B cell (primary cell): ENCODE results near the gene NBPF1. TPM values are rescaled to one million over a fixed set of nuclear protein-coding genes. Genes with fewer than 3 reads are reported as not detected.
"Not testable (repeated sequence)": the region's sequence is repeated elsewhere in the genome, so short reads cannot be mapped to it uniquely, and the experiment has no call there.

Source experiments
- ATAC-seq: fragments of 200-7000 bp; cut with Tn5 transposase; one replicate; pipeline ENCODE4 v1.10.0; 2021; ENCODE audit warnings: low read depth, mild to moderate bottlenecking, moderate number of reproducible peaks, moderate library complexity
- CTCF ChIA-PET: fragments of 350-600 bp; sonication (Branson Sonifier 250); formaldehyde crosslinking; loops from one replicate; lab custom pipeline; 2021; ENCODE audit warnings: antibody characterized with exemption, inconsistent platforms; lab: Charles Lee
- POLR2A ChIA-PET: fragments of 350-600 bp; sonication (Branson Sonifier 250); formaldehyde crosslinking; loops from one replicate; lab custom pipeline; 2021; ENCODE audit warnings: antibody characterized with exemption; lab: Charles Lee
- DNase-seq: peaks from one replicate; pipeline ENCODE4 v3.0.0; 2013
- H2AFZ ChIP-seq: 2 replicates; pipeline ENCODE4 v1.6.1; 2012; ENCODE audit warnings: mild to moderate bottlenecking, low read depth, low read length; ENCODE audit not compliant: insufficient read depth, poor library complexity, severe bottlenecking
- H3K27ac ChIP-seq, 2 donors: 1 replicate in 1 of 2; 2 replicates in 1 of 2; pipeline ENCODE4 v1.5.1; 2012 to 2013; ENCODE audit warnings: low read length in 2 of 2, mild to moderate bottlenecking in 2 of 2, moderate library complexity in 1 of 2
- H3K27me3 ChIP-seq, 4 experiments: fragments of 200-600 bp in 1 of 4; sonication (generic) in 1 of 4; replicated peaks in 1 of 4; 1 replicate in 2 of 4; 2 replicates in 2 of 4; pipeline versions ENCODE4 v1.6.1 to v1.7.0; 2013 to 2016; ENCODE audit warnings: low read length in 3 of 4, mild to moderate bottlenecking in 2 of 4, mixed read lengths in 1 of 4, moderate library complexity in 1 of 4; ENCODE audit not compliant: insufficient read depth in 4 of 4, control insufficient read depth in 3 of 4; ENCODE audit errors: control extremely low read depth in 1 of 4
- H3K36me3 ChIP-seq, 2 experiments: replicated peaks in 1 of 2; 1 replicate in 1 of 2; 2 replicates in 1 of 2; pipeline versions ENCODE4 v1.6.1 to v1.7.1; 2013; ENCODE audit warnings: low read length in 1 of 2; ENCODE audit not compliant: insufficient read depth in 2 of 2, control insufficient read depth in 1 of 2; ENCODE audit errors: control extremely low read depth in 1 of 2, extremely low read depth in 1 of 2
- H3K4me1 ChIP-seq, 2 donors: fragments of 200-600 bp in 1 of 2; sonication (generic) in 1 of 2; 1 replicate in 1 of 2; 2 replicates in 1 of 2; pipeline versions ENCODE4 v1.5.1 to v1.6.1; 2013 to 2017; ENCODE audit warnings: low read length in 2 of 2; ENCODE audit not compliant: control insufficient read depth in 2 of 2, insufficient read depth in 2 of 2
- H3K4me2 ChIP-seq: replicated peaks from 2 replicates; pipeline ENCODE3; 2012; ENCODE audit warnings: mild to moderate bottlenecking, low read depth, low read length; ENCODE audit not compliant: poor library complexity, severe bottlenecking
- H3K4me3 ChIP-seq, 5 experiments: fragments of 200-600 bp in 1 of 5; sonication (generic) in 1 of 5; 1 replicate in 3 of 5; 2 replicates in 2 of 5; pipeline versions ENCODE4 v1.5.1 to v1.7.0; 2011 to 2016; ENCODE audit warnings: low read length in 4 of 5, mild to moderate bottlenecking in 4 of 5, low read depth in 2 of 5, control low read depth in 1 of 5, moderate library complexity in 1 of 5; ENCODE audit not compliant: insufficient read depth in 1 of 5; ENCODE audit errors: control extremely low read depth in 1 of 5, extremely low read depth in 1 of 5
- H3K79me2 ChIP-seq: fragments of 200-600 bp; sonication (generic); one replicate; pipeline ENCODE4 v1.6.0; 2016; ENCODE audit warnings: low read length; ENCODE audit not compliant: control insufficient read depth, insufficient read depth
- H3K9ac ChIP-seq: fragments of 200-600 bp; sonication (generic); 2 replicates; pipeline ENCODE4 v1.6.1; 2017; ENCODE audit warnings: mild to moderate bottlenecking, low read length, moderate library complexity
- H3K9me3 ChIP-seq, 3 donors: one replicate each; pipeline versions ENCODE4 v1.6.1 to v1.7.1; 2013; ENCODE audit warnings: low read length in 2 of 3; ENCODE audit not compliant: control insufficient read depth in 2 of 3, insufficient read depth in 1 of 3; ENCODE audit errors: control extremely low read depth in 1 of 3
- H4K20me1 ChIP-seq: 2 replicates; pipeline ENCODE4 v1.6.0; 2012; ENCODE audit warnings: mild to moderate bottlenecking, low read length; ENCODE audit not compliant: insufficient read depth, control insufficient read depth, poor library complexity, severe bottlenecking
- H3K27ac Mint-ChIP-seq: one replicate; pipeline ENCODE4 v1.8.0; 2021; ENCODE audit warnings: mixed read lengths
- H3K27me3 Mint-ChIP-seq: one replicate; pipeline ENCODE4 v1.8.0; 2021; ENCODE audit warnings: mixed read lengths
- H3K4me1 Mint-ChIP-seq: one replicate; pipeline ENCODE4 v1.8.0; 2021; ENCODE audit warnings: mixed read lengths
- H3K4me3 Mint-ChIP-seq: one replicate; pipeline ENCODE4 v1.8.0; 2021; ENCODE audit warnings: mixed read lengths
- H3K9me3 Mint-ChIP-seq: one replicate; pipeline ENCODE4 v1.8.0; 2022; ENCODE audit warnings: mixed read lengths; ENCODE audit not compliant: insufficient read depth
- WGBS: methylation state at CpG from one replicate; pipeline ENCODE4 v1.1.5; 2013; ENCODE audit warnings: missing lambda C conversion rate; ENCODE audit not compliant: insufficient coverage; 5-methylcytosine and 5-hydroxymethylcytosine counted together
- intact Hi-C: fragments of 100-400 bp; cut with micrococcal nuclease; formaldehyde crosslinking; loops from one replicate; pipeline ENCODE4 v1.10.0; 2022
- polyA plus RNA-seq: library from polyadenylated mRNA; depleted of rRNA; stranded (reverse); fragments of >200 nt; gene quantifications from 2 replicates; pipeline ENCODE4 v1.2.3, GENCODE V29; 2012
- total RNA-seq, 2 donors: library from RNA; stranded (reverse); fragments of 120-200 nt in 1 of 2; gene quantifications; 1 replicate in 1 of 2; 2 replicates in 1 of 2; pipeline versions ENCODE4 v1.2.3 to v1.2.4, GENCODE V29; 2013 to 2022

NBPF1 gene
- total and polyA plus RNA-seq, 2 donors (not counting 1 experiment from before 2014, with no cell fraction given): 19.1 to 66.3 TPM

DNA sequence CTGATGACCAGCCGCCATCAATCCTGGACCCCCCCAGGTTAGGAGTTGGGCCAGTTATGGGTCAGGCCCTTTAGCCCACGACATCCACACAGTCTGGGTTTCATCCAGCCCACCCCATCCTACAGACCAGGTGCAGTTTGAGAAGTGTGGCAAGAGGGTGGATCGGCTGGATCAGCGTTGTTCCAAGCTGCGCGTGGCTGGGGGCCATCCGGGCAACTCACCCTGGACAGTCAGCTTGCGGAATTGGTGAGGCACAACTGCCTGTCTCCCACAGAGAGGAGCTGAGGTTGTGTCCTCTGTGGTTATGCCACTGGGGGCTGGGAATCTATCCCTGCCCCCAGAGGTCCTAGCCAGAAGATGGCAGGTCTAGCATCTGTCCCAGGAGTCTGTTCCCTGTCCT, 35.4 kb upstream of the NBPF1 start:
- H3K27me3 ChIP-seq, H3K27me3 Mint-ChIP-seq, POLR2A ChIA-PET, ATAC-seq, H3K36me3 ChIP-seq, H3K27ac Mint-ChIP-seq, DNase-seq, H2AFZ ChIP-seq, H3K4me1 Mint-ChIP-seq, CTCF ChIA-PET, H3K27ac ChIP-seq, H3K9me3 Mint-ChIP-seq, H4K20me1 ChIP-seq, H3K4me2 ChIP-seq, H3K9me3 ChIP-seq, H3K4me3 ChIP-seq, H3K9ac ChIP-seq: not testable (repeated sequence)
- H3K4me1 ChIP-seq: peaks cover 11 to 24% of the 10 kb centered on the region in 2 donors
- H3K79me2 ChIP-seq: peaks cover 17% of the 10 kb centered on the region
- intact Hi-C loops: loop anchor here (10.0 kb wide), 2 partner anchors 284 to 1124 kb away; partner anchors contain the start of genes CASP9, DNAJC16 and SZRD1
- WGBS: no CpG with 5 or more reads among the region's 8 CpGs
- peak overlapping the region; percentile 31 for H3K4me3 Mint-ChIP-seq

DNA sequence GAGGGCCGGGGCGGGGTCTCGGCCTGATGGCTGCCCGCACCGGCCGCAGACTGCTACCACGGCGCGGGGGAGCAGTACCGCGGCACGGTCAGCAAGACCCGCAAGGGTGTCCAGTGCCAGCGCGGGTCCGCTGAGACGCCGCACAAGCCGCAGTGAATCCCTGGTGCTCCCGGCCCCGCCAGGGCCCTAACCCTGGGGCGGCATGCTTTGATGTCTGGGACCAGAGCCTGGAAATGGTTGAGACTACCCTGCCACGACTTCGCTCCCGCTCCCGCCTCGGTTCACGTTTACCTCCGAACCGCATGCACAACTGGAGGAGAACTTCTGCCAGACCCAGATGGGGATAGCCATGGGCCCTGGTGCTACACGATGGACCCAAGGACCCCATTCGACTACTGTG, 34.9 kb upstream of the NBPF1 start:
- not testable (repeated sequence) for H3K9me3 Mint-ChIP-seq
- intact Hi-C loops: loop anchor here (10.0 kb wide), 2 partner anchors 283 to 1123 kb away; partner anchors contain the start of genes CASP9, DNAJC16 and SZRD1
- peak overlapping the region; percentile 31 for H3K4me3 Mint-ChIP-seq

DNA sequence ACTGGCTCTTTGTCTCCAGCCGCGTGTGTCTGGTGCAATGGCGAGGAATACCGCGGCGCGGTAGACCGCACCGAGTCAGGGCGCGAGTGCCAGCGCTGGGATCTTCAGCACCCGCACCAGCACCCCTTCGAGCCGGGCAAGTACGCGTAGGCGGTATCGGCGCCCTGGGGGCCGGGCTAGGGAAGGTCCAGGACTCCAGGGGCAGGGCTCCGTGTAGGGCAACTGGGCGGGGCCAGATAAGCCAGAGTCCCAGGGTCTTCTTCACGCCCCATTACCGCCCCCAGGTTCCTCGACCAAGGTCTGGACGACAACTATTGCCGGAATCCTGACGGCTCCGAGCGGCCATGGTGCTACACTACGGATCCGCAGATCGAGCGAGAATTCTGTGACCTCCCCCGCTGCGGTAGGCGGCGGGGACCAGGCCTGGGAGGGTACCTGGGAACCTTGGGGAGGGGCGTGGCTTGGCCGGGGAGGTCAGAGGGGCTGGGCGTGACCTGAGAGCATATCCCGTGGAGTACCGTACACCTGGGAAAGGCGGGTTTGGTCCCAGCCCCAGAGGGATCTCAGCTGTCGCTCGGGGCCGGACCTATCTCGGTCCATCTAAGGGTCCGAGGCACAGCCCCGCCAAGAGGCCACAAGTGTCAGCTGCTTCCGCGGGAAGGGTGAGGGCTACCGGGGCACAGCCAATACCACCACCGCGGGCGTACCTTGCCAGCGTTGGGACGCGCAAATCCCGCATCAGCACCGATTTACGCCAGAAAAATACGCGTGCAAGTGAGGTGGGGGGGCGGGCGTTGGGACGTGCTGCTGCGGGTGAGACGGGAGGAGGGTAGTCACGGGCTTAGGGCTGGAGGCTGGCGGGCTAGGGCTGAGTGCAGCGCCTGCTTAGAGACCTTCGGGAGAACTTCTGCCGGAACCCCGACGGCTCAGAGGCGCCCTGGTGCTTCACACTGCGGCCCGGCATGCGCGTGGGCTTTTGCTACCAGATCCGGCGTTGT, 34.1 kb upstream of the NBPF1 start:
- POLR2A ChIA-PET, H3K9me3 Mint-ChIP-seq, H3K9me3 ChIP-seq, H3K36me3 ChIP-seq, H3K27me3 Mint-ChIP-seq, CTCF ChIA-PET, H3K27me3 ChIP-seq, DNase-seq, H3K9ac ChIP-seq, H3K4me1 Mint-ChIP-seq, H3K27ac ChIP-seq: not testable (repeated sequence)
- peak overlapping the region in 3 of 5 experiments; percentile 14 to 43 (median 25) for H3K4me3 ChIP-seq
- intact Hi-C loops: loop anchor here (10.0 kb wide), 2 partner anchors 283 to 1123 kb away; partner anchors contain the start of genes CASP9, DNAJC16 and SZRD1
- peak overlapping the region; percentile 48 for H2AFZ ChIP-seq
- Mint-ChIP-seq H3K27ac (peak overlapping the region; percentile 37), H3K4me3 (peak overlapping the region; percentile 79)
- peaks cover 29% of the 10 kb centered on the region for H3K79me2 ChIP-seq
- ATAC-seq: peak; percentile 4
- H3K4me1 ChIP-seq: peaks cover 24 to 37% of the 10 kb centered on the region in 2 donors
- WGBS: 13% methylated on average over 25 of the region's 84 CpGs
- H3K4me2 ChIP-seq: peak overlapping the region; percentile 44
- H4K20me1 ChIP-seq: peaks cover 12% of the 10 kb centered on the region

More for the DNA sequence above, 34.9 kb upstream of the NBPF1 start:
- H3K4me1 ChIP-seq: peaks cover 16 to 29% of the 10 kb centered on the region in 2 donors
- H3K4me2 ChIP-seq, H3K9ac ChIP-seq, POLR2A ChIA-PET, H3K36me3 ChIP-seq, H3K27me3 ChIP-seq, DNase-seq, H2AFZ ChIP-seq, H3K4me1 Mint-ChIP-seq, H3K9me3 ChIP-seq, H3K27me3 Mint-ChIP-seq, ATAC-seq, H3K27ac Mint-ChIP-seq, H4K20me1 ChIP-seq, H3K4me3 ChIP-seq, H3K27ac ChIP-seq, CTCF ChIA-PET: not testable (repeated sequence)
- 36% methylated on average over 14 of the region's 32 CpGs for WGBS
- H3K79me2 ChIP-seq: peaks cover 22% of the 10 kb centered on the region
